Natural killer cell (primary cell): ENCODE measurements around the gene DNAJC3. TPM values are rescaled to one million over a fixed set of nuclear protein-coding genes. Genes with fewer than 3 reads are reported as not detected.

ENCODE experiments used
- ATAC-seq, 3 donors: fragments of 150-1000 bp in 2 of 3; fragments of 200-7000 bp in 1 of 3; cut with Tn5 transposase; 1 replicate in 1 of 3; 2 replicates in 2 of 3; pipeline ENCODE4 v1.10.0; 2021; ENCODE audit warnings: mild to moderate bottlenecking in 2 of 3, moderate library complexity in 2 of 3
- DNase-seq, 2 donors: peaks; one replicate each; pipeline versions ENCODE4 v3.0.0 to v3.0.0-alpha.2; 2013 to 2021; ENCODE audit warnings: mixed read lengths in 1 of 2
- H3K27ac ChIP-seq: one replicate; pipeline ENCODE4 v1.5.1; 2013; ENCODE audit warnings: mild to moderate bottlenecking, low read length
- H3K27me3 ChIP-seq: one replicate; pipeline ENCODE4 v1.6.1; 2013; ENCODE audit warnings: low read length; ENCODE audit not compliant: control insufficient read depth, insufficient read depth
- H3K36me3 ChIP-seq: one replicate; pipeline ENCODE4 v1.6.1; 2013; ENCODE audit warnings: low read length; ENCODE audit not compliant: control insufficient read depth, insufficient read depth
- H3K4me1 ChIP-seq: one replicate; pipeline ENCODE4 v1.6.1; 2013; ENCODE audit warnings: low read length; ENCODE audit not compliant: control insufficient read depth, insufficient read depth
- H3K4me3 ChIP-seq: one replicate; pipeline ENCODE4 v1.5.1; 2013; ENCODE audit warnings: low read length
- H3K9me3 ChIP-seq: one replicate; pipeline ENCODE4 v1.6.1; 2013; ENCODE audit warnings: low read length; ENCODE audit not compliant: control insufficient read depth, insufficient read depth
- H3K27ac Mint-ChIP-seq, 2 donors: one replicate each; pipeline ENCODE4 v1.8.0; 2022; ENCODE audit warnings: mild to moderate bottlenecking in 2 of 2, mixed read lengths in 2 of 2, moderate library complexity in 1 of 2
- H3K27me3 Mint-ChIP-seq, 2 donors: one replicate each; pipeline ENCODE4 v1.8.0; 2022; ENCODE audit warnings: low read depth in 2 of 2, mixed read lengths in 2 of 2
- H3K36me3 Mint-ChIP-seq: one replicate; pipeline ENCODE4 v1.8.0; 2022; ENCODE audit warnings: mixed read lengths
- H3K4me1 Mint-ChIP-seq, 2 donors: one replicate each; pipeline ENCODE4 v1.8.0; 2022; ENCODE audit warnings: mixed read lengths in 2 of 2
- H3K4me3 Mint-ChIP-seq: one replicate; pipeline ENCODE4 v1.8.0; 2022; ENCODE audit warnings: mild to moderate bottlenecking, moderate library complexity, mixed read lengths
- H3K9me3 Mint-ChIP-seq, 2 donors: one replicate each; pipeline ENCODE4 v1.8.0; 2022; ENCODE audit warnings: mixed read lengths in 2 of 2
- WGBS: methylation state at CpG from one replicate; pipeline ENCODE4 v1.1.7; 2013; ENCODE audit warnings: missing lambda C conversion rate; ENCODE audit not compliant: insufficient coverage; 5-methylcytosine and 5-hydroxymethylcytosine counted together
- intact Hi-C: fragments of 100-400 bp; cut with micrococcal nuclease; formaldehyde crosslinking; loops from one replicate; pipeline ENCODE4 v1.14.2; 2022
- total RNA-seq, 4 donors: library from RNA; stranded (reverse); fragments of 120-200 nt in 1 of 4; gene quantifications; one replicate each; pipeline versions ENCODE4 v1.2.3 to v1.2.4, GENCODE V29; 2013 to 2022
- TF ChIP-seq, protein P1 (sequence below): fragments of 200-600 bp; IDR thresholded peaks from one replicate; pipeline ENCODE4 v1.8.0; 2022; ENCODE audit warnings: antibody characterized with exemption

Gene DNAJC3, protein sequence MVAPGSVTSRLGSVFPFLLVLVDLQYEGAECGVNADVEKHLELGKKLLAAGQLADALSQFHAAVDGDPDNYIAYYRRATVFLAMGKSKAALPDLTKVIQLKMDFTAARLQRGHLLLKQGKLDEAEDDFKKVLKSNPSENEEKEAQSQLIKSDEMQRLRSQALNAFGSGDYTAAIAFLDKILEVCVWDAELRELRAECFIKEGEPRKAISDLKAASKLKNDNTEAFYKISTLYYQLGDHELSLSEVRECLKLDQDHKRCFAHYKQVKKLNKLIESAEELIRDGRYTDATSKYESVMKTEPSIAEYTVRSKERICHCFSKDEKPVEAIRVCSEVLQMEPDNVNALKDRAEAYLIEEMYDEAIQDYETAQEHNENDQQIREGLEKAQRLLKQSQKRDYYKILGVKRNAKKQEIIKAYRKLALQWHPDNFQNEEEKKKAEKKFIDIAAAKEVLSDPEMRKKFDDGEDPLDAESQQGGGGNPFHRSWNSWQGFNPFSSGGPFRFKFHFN
- 10 to 100 TPM; 26.5 to 38.1 (median 29.0) TPM for total RNA-seq
- total RNA-seq (2013) = 37.4 TPM

DNA sequence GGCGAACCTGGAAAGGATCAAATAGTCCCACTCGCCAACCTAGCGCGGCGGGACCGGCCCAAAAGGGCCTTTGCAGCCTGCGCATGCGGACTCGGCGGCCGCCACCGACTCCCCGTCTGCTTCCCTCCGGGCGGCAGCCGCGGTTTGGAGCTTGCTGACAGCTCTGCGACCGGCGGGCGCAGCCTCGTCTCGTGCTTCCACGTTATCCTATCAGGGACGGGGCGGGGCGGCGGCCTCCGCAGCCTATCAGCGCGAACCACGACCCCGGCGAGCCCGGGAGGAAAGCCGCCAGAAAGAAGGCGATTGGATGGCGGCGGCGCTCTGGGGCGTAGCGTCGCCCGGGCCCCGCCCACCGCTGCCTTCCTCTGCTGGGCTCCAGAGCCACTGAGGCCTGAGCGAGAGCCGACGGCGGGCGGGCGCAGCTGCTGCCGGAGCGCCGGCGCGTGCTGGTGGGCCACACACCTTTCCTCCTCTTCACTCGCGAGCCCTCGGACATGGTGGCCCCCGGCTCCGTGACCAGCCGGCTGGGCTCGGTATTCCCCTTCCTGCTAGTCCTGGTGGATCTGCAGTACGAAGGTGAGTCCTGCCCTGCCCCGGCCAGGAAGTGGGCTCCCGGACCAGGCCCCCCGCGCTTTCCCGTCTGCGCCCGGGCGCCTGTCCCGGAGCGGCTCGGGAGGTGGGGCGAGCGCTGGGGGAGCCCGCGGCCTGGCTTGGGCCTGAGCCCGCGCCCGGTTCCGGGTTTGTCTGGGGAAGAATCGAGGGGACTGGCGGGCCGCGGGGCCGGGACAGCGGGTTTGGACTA lies at the start of gene DNAJC3:
DNAJC3 (plus strand) TSS at position 378 of the 802 bp plus-strand sequence; CDS start at position 495, 117 bp downstream.
- H3K4me3 ChIP-seq = peak within 1 kb of the TSS; percentile 87
- Mint-ChIP-seq H3K36me3 (no peaks in the 10 kb centered on the region), H3K4me3 (peak within 1 kb of the TSS; percentile 99), H3K27me3 (no peaks in the 10 kb centered on the region), H3K4me1 (peaks cover 39 to 59% of the 10 kb centered on the region in 2 donors), H3K9me3 (no peaks in the 10 kb centered on the region), H3K27ac (peak within 1 kb of the TSS; percentile 95 to 99)
- intact Hi-C loops = loop anchor here (5.0 to 10.0 kb wide), 3 partner anchors 118 to 1755 kb away; partner anchors contain the start of genes MBNL2 and RAP2A
- TF ChIP-seq, protein P1, sequence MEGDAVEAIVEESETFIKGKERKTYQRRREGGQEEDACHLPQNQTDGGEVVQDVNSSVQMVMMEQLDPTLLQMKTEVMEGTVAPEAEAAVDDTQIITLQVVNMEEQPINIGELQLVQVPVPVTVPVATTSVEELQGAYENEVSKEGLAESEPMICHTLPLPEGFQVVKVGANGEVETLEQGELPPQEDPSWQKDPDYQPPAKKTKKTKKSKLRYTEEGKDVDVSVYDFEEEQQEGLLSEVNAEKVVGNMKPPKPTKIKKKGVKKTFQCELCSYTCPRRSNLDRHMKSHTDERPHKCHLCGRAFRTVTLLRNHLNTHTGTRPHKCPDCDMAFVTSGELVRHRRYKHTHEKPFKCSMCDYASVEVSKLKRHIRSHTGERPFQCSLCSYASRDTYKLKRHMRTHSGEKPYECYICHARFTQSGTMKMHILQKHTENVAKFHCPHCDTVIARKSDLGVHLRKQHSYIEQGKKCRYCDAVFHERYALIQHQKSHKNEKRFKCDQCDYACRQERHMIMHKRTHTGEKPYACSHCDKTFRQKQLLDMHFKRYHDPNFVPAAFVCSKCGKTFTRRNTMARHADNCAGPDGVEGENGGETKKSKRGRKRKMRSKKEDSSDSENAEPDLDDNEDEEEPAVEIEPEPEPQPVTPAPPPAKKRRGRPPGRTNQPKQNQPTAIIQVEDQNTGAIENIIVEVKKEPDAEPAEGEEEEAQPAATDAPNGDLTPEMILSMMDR = no peak
- H3K27me3 ChIP-seq = no peaks in the 10 kb centered on the region
- H3K9me3 ChIP-seq = peaks cover 1% of the 10 kb centered on the region
- H3K4me1 ChIP-seq = peaks cover 12% of the 10 kb centered on the region
- H3K36me3 ChIP-seq = no peaks in the 10 kb centered on the region
- WGBS = under 1% methylated on average over 90 of the region's 90 CpGs
- peak; percentile 92 to 99 (median 93) for ATAC-seq
- peak; percentile 98 to 99 for DNase-seq
- H3K27ac ChIP-seq = peak within 1 kb of the TSS; percentile 83

- H3K4me1 ChIP-seq = no peaks in the 10 kb centered on the region
- H3K9me3 ChIP-seq = no peaks in the 10 kb centered on the region
- TF ChIP-seq, protein P1 = no peak
- H3K27ac ChIP-seq = no peak overlapping the region
- H3K36me3 ChIP-seq = no peaks in the 10 kb centered on the region
- H3K4me3 ChIP-seq = no peak overlapping the region
- no peaks in the 10 kb centered on the region for H3K27me3 ChIP-seq
- Mint-ChIP-seq H3K4me3 (no peak overlapping the region), H3K27ac (no peak overlapping the region), H3K27me3 (peaks cover 19 to 26% of the 10 kb centered on the region in 2 donors), H3K36me3 (no peaks in the 10 kb centered on the region), H3K9me3 (no peaks in the 10 kb centered on the region), H3K4me1 (no peaks in the 10 kb centered on the region)
- WGBS = 80% methylated on average over 1 of the region's 1 CpG
- no peak for ATAC-seq
- intact Hi-C loops = no loop called here
- DNase-seq = no peak
These were observed 49.3 kb upstream of the DNAJC3 start for GRCh38 chr13:95627590-95627989.

GRCh38 chr13:95628488-95628887 lies 48.5 kb upstream of the DNAJC3 start:
- Mint-ChIP-seq H3K36me3 (no peaks in the 10 kb centered on the region), H3K27me3 (peaks cover 19 to 29% of the 10 kb centered on the region in 2 donors), H3K4me3 (no peak overlapping the region), H3K9me3 (no peaks in the 10 kb centered on the region), H3K27ac (no peak overlapping the region), H3K4me1 (no peaks in the 10 kb centered on the region)
- H3K9me3 ChIP-seq = no peaks in the 10 kb centered on the region
- no peak overlapping the region for H3K27ac ChIP-seq
- ATAC-seq = no peak
- intact Hi-C loops = no loop called here
- no peaks in the 10 kb centered on the region for H3K4me1 ChIP-seq
- TF ChIP-seq, protein P1 = no peak
- DNase-seq = no peak
- no peak overlapping the region for H3K4me3 ChIP-seq
- no peaks in the 10 kb centered on the region for H3K36me3 ChIP-seq
- WGBS = 80% methylated on average over 1 of the region's 1 CpG
- H3K27me3 ChIP-seq = no peaks in the 10 kb centered on the region
